HEK293 (cell line): Measurements from ENCODE around the gene CLIC4.
"Not testable (repeated sequence)": the region's sequence is repeated elsewhere in the genome, so short reads cannot be mapped to it uniquely, and the experiment has no call there.

Experiments used
- PRDM10 ChIP-seq: fragments of 450-650 bp; formaldehyde crosslinking; IDR thresholded peaks from 2 replicates; pipeline ENCODE4 v1.5.1; 2016; ENCODE audit warnings: missing biosample characterization, missing genetic modification characterization
- REST ChIP-seq: fragments of 450-650 bp; formaldehyde crosslinking; IDR thresholded peaks from 2 replicates; pipeline ENCODE4 v1.5.1; 2016; ENCODE audit warnings: missing biosample characterization, missing genetic modification characterization
- ZBTB20 ChIP-seq: fragments of 450-650 bp; formaldehyde crosslinking; IDR thresholded peaks from 2 replicates; pipeline ENCODE4 v1.5.1; 2016; ENCODE audit warnings: missing biosample characterization, missing genetic modification characterization
- ZNF776 ChIP-seq: fragments of 450-650 bp; formaldehyde crosslinking; IDR thresholded peaks from 2 replicates; pipeline ENCODE4 v1.5.0; 2017; ENCODE audit warnings: missing biosample characterization, missing genetic modification characterization, borderline replicate concordance

GRCh38 chr1:24820221-24820620, 75.0 kb downstream of the CLIC4 start:
- not testable (repeated sequence) for TF ChIP-seq PRDM10 (tag by site-specific recombination); REST (tag by site-specific recombination); ZBTB20; ZNF776 (tag by site-specific recombination)
